Activated CD4-positive, alpha-beta T cell treated with anti-CD3 and anti-CD28 coated beads for 1 hour (primary cell): Measurements from ENCODE around the gene RIBC2.

Source experiments
- DNase-seq: peaks from one replicate; pipeline ENCODE4 v3.0.0-alpha.2; 2020

The RIBC2 gene

DNA sequence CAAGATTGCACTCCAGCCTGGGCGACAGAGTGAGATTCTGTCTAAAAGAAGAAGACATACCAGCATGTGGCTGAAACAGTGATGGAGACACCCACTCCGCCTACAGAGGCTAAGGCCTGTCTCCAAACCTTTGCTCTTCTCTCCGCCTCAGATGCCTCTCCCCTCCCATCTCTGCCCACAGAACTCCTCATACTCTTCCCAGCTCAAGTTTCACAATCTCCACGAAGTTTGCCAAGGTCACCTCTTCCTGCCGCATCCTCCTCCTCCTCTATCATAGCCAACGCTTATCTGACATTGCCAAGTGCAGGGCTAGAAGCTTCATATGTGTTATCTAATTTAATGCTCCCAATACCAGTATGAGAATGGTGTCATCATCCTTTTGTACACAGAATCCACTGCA, 63.3 kb downstream of the RIBC2 start:
- DNase-seq: no peak

DNA sequence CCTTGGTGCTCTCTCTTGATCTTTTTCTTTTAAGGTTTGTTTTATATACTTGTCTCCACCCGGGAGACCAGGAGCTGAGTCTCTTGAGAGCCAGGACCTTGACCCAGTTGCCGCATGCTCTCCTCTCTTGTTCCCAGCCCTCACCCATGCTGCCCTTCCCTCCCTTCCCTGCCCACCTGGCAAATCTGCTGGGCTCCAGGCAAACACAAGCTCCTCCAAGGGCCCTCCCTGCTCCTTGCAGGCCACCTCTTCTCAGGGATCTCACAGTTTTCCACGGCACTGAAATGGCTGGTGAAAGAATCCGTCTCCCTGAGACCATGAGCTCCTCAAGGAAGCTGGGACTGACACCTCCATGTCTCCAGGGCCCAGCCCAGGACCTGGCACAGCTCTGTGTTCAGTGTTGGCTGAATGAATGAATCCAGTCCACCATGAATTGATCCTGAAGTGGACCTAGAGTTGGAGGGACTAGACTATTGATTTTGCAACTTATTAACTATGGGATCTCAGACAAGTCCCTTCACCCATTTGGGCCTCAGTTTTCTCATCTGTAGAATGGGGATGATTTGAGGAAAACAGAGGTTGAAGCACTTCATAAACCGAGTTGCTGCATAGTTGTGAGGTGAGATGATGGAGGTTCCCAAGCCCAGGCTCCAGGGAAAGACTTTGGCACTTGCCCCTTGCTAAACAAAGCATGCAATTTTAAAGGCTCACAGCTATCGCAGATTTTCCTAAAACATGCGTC, 64.0 kb downstream of the RIBC2 start:
- no peak for DNase-seq

DNA sequence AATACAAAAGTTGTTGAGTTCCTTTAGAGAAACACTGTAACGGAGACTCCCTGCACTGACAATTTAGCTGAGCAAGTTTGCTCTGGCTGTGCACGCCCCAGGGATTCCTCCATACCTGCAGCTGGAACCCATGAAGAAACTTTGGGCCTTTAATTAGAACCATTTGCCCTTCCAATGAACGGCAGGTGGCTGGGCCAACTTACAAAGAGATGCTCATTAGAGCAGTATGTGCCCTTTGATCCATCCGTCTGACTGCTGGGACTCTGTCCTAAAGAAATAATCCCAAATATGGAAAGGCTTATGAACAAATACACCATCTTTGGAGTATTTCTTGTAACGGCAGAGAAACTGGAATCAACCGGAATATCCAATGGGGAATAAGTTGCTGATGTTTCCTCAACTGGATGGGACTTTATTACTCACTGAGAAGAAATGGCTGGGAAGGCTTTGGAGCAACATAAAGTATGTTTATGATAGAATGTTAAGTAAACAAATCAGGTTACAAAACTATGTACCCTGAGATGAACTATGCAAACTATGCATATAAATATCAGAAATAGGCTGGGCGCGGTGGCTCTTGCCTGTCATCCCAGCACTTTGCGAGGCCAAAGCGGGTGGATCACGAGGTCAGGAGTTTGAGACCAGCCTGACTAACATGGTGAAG, 64.7 kb downstream of the RIBC2 start:
- no peak for DNase-seq

DNA sequence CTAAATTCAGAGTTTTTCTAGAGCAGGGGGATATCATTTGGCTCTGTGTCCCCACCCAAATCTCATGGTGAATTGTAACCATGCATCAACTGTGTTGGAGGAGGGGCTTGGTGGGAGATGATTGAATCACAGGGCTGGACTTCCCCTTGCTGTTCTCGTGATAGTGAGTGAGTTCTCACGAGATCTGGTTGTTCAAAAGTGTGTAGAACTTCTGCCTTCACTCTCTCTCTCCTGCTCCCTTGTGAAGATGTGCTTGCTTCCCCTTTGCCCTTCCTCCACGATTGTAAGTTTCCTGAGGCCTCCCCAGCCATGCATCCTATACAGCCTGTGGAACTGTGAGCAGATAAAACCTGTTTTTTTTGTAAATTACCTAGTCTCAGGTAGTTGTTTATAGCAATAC, 67.2 kb downstream of the RIBC2 start:
- no peak for DNase-seq

DNA sequence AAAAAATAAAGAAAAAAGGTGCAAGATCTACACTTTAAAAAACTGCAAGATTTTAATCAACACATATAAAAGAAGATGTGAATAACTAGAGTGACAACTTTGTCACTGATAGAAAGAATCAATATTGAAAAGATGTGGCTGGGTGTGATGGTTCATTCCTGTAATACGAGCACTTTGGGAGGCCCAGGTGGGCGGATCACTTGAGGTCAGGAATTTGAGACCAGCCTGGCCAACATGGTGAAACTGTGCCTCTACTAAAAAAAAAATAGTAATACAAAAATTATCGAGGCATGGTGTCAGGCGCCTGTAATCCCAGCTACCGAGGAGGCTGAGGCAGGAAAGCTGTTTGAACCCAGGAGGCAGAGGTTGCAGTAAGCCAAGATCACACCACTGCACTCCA, 68.2 kb downstream of the RIBC2 start:
- DNase-seq: no peak
